Neural progenitor cell (in vitro differentiated cells): ENCODE results near the gene GHR.

ENCODE experiments used
- CTCF ChIP-seq: fragments of 200-600 bp; sonication (generic); IDR thresholded peaks from 2 replicates; pipeline ENCODE4 v1.5.1; 2017; ENCODE audit warnings: antibody characterized with exemption, mild to moderate bottlenecking
- EZH2phosphoT487 ChIP-seq: fragments of 200-600 bp; sonication (generic); IDR thresholded peaks from 2 replicates; pipeline ENCODE4 v1.6.1; 2017; ENCODE audit warnings: antibody characterized with exemption

- no peak for TF ChIP-seq EZH2phosphoT487
- no peak for TF ChIP-seq CTCF
These were observed 337.2 kb downstream of the GHR start for GRCh38 chr5:42760426-42760825.
